GM18502 (cell line): ENCODE results near the gene EEFSEC.

ENCODE experiments used
- ATAC-seq: cut with Tn5 transposase; IDR thresholded peaks from one replicate; pipeline ENCODE4 v1.9.1; 2021; ENCODE audit warnings: mild to moderate bottlenecking; ENCODE audit not compliant: unreplicated experiment, poor library complexity

EEFSEC gene

GRCh38 chr3:128341659-128342395 lies 188.5 kb downstream of the EEFSEC start:
- no peak for ATAC-seq

- no peak for ATAC-seq
Measured at GRCh38 chr3:128342701-128343180, 189.5 kb downstream of the EEFSEC start.

GRCh38 chr3:128343287-128344051 lies 190.2 kb downstream of the EEFSEC start:
- ATAC-seq, result no peak

GRCh38 chr3:128344052-128344735 lies 190.9 kb downstream of the EEFSEC start:
- no peak for ATAC-seq

GRCh38 chr3:128345196-128345595 lies 191.9 kb downstream of the EEFSEC start:
- ATAC-seq, result no peak

- ATAC-seq, result no peak
Measured at GRCh38 chr3:128346562-128346961, 193.3 kb downstream of the EEFSEC start.

GRCh38 chr3:128347282-128347681 lies 194.0 kb downstream of the EEFSEC start:
- ATAC-seq, result no peak

GRCh38 chr3:128348075-128348474 lies 194.8 kb downstream of the EEFSEC start:
- ATAC-seq, result no peak

- no peak for ATAC-seq
Measured at GRCh38 chr3:128348805-128349531, 195.7 kb downstream of the EEFSEC start.

GRCh38 chr3:128349963-128350599 lies 196.8 kb downstream of the EEFSEC start:
- ATAC-seq, result no peak

- ATAC-seq, result no peak
Measured at GRCh38 chr3:128351546-128351945, 198.3 kb downstream of the EEFSEC start.

- no peak for ATAC-seq
Measured at GRCh38 chr3:128352326-128352725, 199.0 kb downstream of the EEFSEC start.

- ATAC-seq, result no peak
Measured at GRCh38 chr3:128353361-128353965, 200.2 kb downstream of the EEFSEC start.

GRCh38 chr3:128353991-128354687 lies 200.9 kb downstream of the EEFSEC start:
- ATAC-seq, result no peak

GRCh38 chr3:128354788-128355542 lies 201.7 kb downstream of the EEFSEC start:
- no peak for ATAC-seq

- no peak for ATAC-seq
Measured at GRCh38 chr3:128355543-128355919, 202.2 kb downstream of the EEFSEC start.

- no peak for ATAC-seq
Measured at GRCh38 chr3:128356822-128357221, 203.5 kb downstream of the EEFSEC start.

- ATAC-seq, result no peak
Measured at GRCh38 chr3:128357538-128357937, 204.3 kb downstream of the EEFSEC start.
